OCI-LY7 (cell line): Measurements from ENCODE around the gene CEP72.
"Not testable (repeated sequence)": the region's sequence is repeated elsewhere in the genome, so short reads cannot be mapped to it uniquely, and the experiment has no call there.

ENCODE experiments used
- EZH2phosphoT487 ChIP-seq: fragments of 200-600 bp; sonication (generic); IDR thresholded peaks from 2 replicates; pipeline ENCODE4 v1.6.1; 2018; ENCODE audit warnings: low read depth, borderline replicate concordance, mild to moderate bottlenecking, mixed run types, antibody characterized with exemption, low read length, moderate library complexity, mixed read lengths
- TF ChIP-seq, protein P1 (sequence below): fragments of 200-600 bp; sonication (generic); conservative IDR thresholded peaks from 2 replicates; pipeline ENCODE4 v1.5.1; 2014; ENCODE audit warnings: mild to moderate bottlenecking, antibody characterized with exemption, low read length, moderate library complexity, mixed read lengths

DNA sequence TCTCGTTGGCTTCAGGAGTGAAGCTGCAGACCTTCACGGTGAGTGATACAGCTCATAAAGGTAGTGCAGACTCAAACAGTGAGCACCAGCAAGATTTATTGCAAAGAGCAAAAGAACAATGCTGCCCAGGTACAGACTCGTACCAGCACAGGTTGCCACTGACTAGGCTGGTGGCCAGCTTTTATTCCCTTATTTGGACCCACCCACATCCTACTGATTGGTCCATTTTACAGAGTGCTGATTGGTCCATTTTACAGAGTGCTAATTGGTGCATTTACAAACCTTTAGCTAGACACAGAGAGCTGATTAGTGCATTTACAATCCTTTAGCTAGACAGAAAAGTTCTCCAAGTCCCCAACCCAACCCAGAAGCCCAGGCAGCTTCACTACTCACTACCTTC is 29.7 kb upstream of the CEP72 start:
- TF ChIP-seq, protein P1, sequence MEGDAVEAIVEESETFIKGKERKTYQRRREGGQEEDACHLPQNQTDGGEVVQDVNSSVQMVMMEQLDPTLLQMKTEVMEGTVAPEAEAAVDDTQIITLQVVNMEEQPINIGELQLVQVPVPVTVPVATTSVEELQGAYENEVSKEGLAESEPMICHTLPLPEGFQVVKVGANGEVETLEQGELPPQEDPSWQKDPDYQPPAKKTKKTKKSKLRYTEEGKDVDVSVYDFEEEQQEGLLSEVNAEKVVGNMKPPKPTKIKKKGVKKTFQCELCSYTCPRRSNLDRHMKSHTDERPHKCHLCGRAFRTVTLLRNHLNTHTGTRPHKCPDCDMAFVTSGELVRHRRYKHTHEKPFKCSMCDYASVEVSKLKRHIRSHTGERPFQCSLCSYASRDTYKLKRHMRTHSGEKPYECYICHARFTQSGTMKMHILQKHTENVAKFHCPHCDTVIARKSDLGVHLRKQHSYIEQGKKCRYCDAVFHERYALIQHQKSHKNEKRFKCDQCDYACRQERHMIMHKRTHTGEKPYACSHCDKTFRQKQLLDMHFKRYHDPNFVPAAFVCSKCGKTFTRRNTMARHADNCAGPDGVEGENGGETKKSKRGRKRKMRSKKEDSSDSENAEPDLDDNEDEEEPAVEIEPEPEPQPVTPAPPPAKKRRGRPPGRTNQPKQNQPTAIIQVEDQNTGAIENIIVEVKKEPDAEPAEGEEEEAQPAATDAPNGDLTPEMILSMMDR = not testable (repeated sequence)
- not testable (repeated sequence) for TF ChIP-seq EZH2phosphoT487
